Activated naive CD8-positive, alpha-beta T cell (primary cell): ENCODE data around the gene TCAF1.

Experiments
- H3K27ac Mint-ChIP-seq: one replicate; pipeline ENCODE4 v1.8.0; 2021; ENCODE audit warnings: mixed read lengths
- H3K27me3 Mint-ChIP-seq: one replicate; pipeline ENCODE4 v1.8.0; 2021; ENCODE audit warnings: mixed read lengths
- H3K36me3 Mint-ChIP-seq: one replicate; pipeline ENCODE4 v1.8.0; 2021; ENCODE audit warnings: mixed read lengths
- H3K4me1 Mint-ChIP-seq: one replicate; pipeline ENCODE4 v1.8.0; 2021; ENCODE audit warnings: low read depth, mixed read lengths
- H3K4me3 Mint-ChIP-seq: one replicate; pipeline ENCODE4 v1.8.0; 2021; ENCODE audit warnings: mild to moderate bottlenecking, mixed read lengths
- H3K9me3 Mint-ChIP-seq: one replicate; pipeline ENCODE4 v1.8.0; 2021; ENCODE audit warnings: low read depth, mixed read lengths

TCAF1 gene, protein sequence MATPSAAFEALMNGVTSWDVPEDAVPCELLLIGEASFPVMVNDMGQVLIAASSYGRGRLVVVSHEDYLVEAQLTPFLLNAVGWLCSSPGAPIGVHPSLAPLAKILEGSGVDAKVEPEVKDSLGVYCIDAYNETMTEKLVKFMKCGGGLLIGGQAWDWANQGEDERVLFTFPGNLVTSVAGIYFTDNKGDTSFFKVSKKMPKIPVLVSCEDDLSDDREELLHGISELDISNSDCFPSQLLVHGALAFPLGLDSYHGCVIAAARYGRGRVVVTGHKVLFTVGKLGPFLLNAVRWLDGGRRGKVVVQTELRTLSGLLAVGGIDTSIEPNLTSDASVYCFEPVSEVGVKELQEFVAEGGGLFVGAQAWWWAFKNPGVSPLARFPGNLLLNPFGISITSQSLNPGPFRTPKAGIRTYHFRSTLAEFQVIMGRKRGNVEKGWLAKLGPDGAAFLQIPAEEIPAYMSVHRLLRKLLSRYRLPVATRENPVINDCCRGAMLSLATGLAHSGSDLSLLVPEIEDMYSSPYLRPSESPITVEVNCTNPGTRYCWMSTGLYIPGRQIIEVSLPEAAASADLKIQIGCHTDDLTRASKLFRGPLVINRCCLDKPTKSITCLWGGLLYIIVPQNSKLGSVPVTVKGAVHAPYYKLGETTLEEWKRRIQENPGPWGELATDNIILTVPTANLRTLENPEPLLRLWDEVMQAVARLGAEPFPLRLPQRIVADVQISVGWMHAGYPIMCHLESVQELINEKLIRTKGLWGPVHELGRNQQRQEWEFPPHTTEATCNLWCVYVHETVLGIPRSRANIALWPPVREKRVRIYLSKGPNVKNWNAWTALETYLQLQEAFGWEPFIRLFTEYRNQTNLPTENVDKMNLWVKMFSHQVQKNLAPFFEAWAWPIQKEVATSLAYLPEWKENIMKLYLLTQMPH

DNA sequence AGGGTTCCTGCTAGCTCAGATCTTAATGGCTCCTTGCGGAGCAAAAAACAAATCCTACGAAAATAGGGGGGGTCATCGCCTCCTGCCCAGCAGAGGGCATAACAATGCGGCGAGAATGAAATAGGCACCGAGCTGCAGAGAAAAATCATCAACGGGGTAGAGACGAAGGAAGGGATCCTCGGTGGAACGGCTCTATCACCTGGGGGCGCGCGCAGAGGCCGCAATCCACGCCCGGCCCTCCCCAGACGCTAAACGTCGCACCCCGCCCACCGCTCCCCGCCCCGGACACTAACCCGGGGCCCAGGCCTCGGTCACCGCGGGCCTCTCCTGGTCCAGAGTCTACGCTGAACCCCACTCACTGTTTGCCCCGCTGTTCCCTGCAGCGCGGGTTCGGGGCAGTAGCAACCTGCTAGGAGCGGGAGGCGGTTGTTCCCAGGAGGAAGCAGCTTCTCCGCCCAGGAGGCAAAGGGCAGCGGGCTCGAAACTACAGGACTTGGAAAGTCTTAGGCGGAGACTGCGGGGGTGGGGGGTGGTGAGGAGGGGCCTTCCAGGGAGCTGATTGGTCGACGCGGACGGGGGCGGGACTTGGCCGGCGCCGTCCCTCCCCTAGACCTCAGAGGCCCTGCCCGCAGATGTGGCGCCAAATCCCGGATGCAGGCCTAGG lies at the start of gene TCAF1:
Gene TCAF1, minus strand, starts transcription at position 509 of the 664 bp plus-strand sequence. CDS start 25,568 bp downstream, outside the sequence.
- H3K9me3 Mint-ChIP-seq: no peaks in the 10 kb centered on the region
- H3K27me3 Mint-ChIP-seq: no peaks in the 10 kb centered on the region
- H3K36me3 Mint-ChIP-seq: no peaks in the 10 kb centered on the region
- peaks cover 44% of the 10 kb centered on the region for H3K4me1 Mint-ChIP-seq
- peak within 1 kb of the TSS; percentile 97 for H3K4me3 Mint-ChIP-seq
- H3K27ac Mint-ChIP-seq: peak within 1 kb of the TSS; percentile 95

DNA sequence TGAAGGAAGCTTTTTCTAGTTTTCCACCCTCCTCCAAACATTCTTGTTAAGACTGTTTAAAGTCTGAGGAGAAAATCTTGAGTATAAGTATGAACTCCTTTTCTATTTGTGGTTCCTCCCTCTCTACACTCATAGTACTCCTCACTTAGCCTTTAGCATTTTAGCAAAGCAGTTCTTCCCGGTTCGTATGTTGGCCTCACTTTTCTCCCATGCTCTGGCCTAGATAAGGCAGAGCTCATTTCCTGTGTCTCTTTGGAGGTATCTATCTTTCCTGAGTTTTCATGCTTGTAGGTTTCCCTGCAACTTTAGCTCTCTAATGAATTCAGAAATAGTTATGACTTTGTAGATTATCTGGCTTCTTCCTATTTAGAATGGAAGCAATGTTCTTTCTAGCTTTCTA lies 46.8 kb upstream of the TCAF1 start:
- Mint-ChIP-seq H3K4me1 (no peaks in the 10 kb centered on the region), H3K9me3 (no peaks in the 10 kb centered on the region), H3K27ac (no peak overlapping the region), H3K27me3 (peaks cover 17% of the 10 kb centered on the region), H3K4me3 (no peak overlapping the region), H3K36me3 (no peaks in the 10 kb centered on the region)

DNA sequence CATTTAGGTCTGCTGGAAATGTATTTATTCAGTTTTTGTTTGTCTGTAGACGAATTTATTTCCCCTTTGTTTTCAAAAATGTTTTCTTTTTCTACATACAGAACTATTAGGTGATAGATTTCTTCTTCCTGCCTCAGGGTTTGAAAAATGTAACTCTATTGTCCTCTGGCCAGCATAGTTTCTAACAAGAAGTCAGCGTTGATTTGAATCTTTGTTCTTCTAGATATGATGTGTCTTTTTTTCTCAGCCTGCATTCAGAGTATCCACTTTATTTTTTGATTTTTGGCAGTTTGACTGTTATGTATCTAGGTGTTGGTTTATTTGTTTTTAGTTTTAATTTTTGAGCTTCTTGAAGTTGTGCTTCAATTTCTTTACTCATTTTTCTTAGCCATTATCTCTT lies 45.1 kb upstream of the TCAF1 start:
- Mint-ChIP-seq H3K27ac (no peak overlapping the region), H3K36me3 (no peaks in the 10 kb centered on the region), H3K4me3 (no peak overlapping the region), H3K4me1 (no peaks in the 10 kb centered on the region), H3K9me3 (no peaks in the 10 kb centered on the region), H3K27me3 (peaks cover 19% of the 10 kb centered on the region)

DNA sequence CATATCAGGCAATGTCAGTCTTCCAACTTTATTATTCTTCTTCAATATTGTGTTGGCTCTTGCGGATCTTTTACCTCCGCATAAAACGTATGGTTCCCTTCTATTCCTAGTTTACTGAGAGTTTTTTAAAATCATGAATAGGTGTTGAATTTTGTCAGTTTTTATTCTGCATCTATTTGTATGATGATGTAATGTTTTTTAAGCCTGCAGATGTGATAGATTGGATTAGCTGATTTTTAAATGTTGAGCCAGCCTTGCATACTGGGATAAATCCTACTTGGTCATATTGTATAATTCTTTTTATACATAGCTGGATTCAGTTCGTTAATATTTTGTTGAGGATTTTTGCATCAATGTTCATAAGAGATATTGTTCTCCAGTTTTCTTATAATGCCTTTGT lies 43.4 kb upstream of the TCAF1 start:
- H3K27me3 Mint-ChIP-seq: peaks cover 23% of the 10 kb centered on the region
- H3K4me1 Mint-ChIP-seq: no peaks in the 10 kb centered on the region
- no peaks in the 10 kb centered on the region for H3K9me3 Mint-ChIP-seq
- no peak overlapping the region for H3K4me3 Mint-ChIP-seq
- H3K36me3 Mint-ChIP-seq: no peaks in the 10 kb centered on the region
- H3K27ac Mint-ChIP-seq: no peak overlapping the region

DNA sequence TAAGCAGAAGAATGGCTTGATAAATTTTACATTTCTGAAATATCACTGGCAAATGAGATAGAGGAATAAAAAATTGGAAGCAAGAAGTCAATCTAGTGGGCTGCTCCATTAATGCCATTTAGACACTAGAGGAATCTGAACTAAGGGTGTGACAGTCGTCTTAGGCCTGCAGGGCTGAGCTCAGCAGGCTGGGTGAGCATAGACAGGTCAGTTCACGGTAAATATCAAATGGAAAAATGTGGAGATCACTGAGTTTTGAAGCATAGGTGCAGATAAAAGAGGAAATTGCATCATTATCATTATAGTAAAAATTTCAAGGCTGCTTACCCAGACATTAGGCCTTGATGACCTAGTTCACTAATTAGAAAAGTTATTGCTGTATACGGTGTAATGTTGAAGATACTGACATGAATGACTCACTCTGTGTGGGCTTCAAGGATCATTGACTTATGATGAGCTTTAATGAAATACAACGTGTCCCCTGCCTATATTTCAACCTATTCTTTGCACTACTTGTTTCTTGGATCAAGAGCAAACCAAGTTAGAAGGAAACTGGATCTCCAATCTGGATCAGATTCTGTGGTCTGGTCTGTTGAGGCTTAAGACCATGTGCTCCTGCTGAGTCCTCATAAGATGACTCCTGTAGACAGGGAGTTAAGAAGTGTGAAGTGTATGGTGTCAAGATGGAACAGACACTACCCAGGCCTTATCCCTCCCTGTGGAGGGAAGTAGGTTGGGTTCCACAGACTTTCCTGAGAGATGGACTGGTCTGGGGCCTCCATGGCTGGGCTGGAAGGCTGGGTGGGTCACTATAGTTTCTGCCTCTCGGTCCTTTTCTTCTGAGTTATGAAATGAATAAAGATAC lies 36.6 kb upstream of the TCAF1 start:
- no peak overlapping the region for H3K4me3 Mint-ChIP-seq
- peaks cover 2% of the 10 kb centered on the region for H3K36me3 Mint-ChIP-seq
- no peaks in the 10 kb centered on the region for H3K4me1 Mint-ChIP-seq
- peaks cover 12% of the 10 kb centered on the region for H3K27me3 Mint-ChIP-seq
- H3K27ac Mint-ChIP-seq: no peak overlapping the region
- H3K9me3 Mint-ChIP-seq: no peaks in the 10 kb centered on the region

DNA sequence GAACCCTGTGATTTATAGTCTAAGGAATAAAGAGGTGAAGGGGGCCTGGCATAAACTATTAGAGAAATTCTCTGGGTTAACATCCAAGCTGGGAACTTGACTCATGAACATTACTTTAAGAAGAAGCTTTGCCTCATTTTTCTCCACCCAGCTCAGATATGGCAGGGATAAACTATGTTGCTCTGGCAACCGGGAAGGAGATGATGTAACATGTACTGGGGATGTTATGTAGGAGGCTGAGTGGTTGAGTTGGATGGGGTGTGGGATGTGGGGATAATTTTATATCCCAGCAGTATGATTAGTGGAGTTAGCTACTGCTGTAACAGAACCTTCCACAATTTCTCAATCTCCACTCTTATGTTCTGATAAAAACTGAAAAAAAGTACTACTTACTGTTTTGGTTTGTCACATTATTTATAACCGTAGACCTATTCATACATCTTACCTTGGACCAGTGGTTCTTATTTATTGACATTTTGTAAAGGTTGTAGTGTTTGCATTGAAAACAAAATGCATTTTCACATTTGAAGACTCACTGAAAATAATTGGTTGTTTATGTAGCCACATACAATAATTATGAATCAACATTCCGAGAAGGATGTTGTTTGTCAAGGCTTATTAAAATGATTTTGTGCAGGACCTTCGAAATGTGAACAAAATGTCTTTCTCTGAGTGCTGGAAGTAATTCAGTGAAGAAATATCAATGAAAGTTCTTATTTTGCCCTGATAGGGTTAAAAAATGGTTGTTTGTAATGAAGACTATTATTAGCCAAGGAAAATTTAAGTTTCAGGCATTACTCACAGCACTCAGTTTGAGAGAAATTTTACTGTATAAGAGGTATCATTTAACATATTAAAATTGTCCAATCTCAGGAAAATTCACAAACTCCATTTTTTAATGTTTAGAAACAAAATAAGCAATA lies 34.4 kb upstream of the TCAF1 start:
- H3K4me1 Mint-ChIP-seq: no peaks in the 10 kb centered on the region
- peaks cover 7% of the 10 kb centered on the region for H3K9me3 Mint-ChIP-seq
- H3K4me3 Mint-ChIP-seq: no peak overlapping the region
- peaks cover 5% of the 10 kb centered on the region for H3K27me3 Mint-ChIP-seq
- H3K36me3 Mint-ChIP-seq: peaks cover 2% of the 10 kb centered on the region
- no peak overlapping the region for H3K27ac Mint-ChIP-seq

DNA sequence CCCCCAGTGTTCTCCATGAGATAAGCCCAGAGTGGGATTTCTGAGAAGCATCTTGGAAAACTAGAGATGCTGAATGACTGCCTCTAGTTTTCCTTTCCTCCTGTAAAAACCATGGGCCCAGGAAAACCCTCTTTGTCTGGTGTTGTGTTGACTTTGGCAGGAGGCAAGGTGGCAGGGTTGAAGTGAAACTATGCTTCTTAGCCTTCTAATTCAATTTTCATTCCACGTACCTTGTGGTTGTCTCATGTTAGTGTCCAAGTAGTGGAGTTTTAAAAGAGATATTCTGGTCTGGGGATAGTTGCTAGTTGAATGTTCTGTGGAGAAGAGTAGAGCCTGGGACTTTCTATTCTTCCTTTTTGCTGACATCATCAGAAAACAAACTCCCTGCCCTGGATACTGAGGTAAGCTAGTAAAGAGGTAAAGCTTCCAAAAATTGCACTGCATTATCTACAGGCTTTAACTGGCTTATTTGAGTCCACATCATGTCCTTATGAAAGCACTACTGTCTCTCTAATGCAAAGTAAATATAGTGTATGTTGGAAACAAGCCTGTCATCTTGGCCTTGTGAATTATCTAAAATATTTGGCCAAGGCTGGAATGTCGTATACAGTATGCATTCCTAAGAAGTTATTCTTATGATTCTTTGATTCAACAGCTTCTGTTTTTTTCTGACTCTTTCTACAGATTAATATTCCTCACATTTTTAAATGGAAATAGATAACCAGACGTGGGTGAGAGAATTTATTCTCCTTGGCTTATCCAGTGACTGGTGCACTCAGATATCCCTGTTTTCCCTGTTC lies 32.8 kb upstream of the TCAF1 start, which contains the start of gene OR2F2:
Gene OR2F2, plus strand, starts transcription at position 708 of the 800 bp plus-strand sequence. Its CDS starts 0 bp downstream, at position 708.
- Mint-ChIP-seq H3K36me3 (peaks cover 2% of the 10 kb centered on the region), H3K9me3 (peaks cover 7% of the 10 kb centered on the region), H3K27ac (no peak within 1 kb of the TSS), H3K4me1 (no peaks in the 10 kb centered on the region), H3K27me3 (peaks cover 5% of the 10 kb centered on the region), H3K4me3 (no peak within 1 kb of the TSS)

DNA sequence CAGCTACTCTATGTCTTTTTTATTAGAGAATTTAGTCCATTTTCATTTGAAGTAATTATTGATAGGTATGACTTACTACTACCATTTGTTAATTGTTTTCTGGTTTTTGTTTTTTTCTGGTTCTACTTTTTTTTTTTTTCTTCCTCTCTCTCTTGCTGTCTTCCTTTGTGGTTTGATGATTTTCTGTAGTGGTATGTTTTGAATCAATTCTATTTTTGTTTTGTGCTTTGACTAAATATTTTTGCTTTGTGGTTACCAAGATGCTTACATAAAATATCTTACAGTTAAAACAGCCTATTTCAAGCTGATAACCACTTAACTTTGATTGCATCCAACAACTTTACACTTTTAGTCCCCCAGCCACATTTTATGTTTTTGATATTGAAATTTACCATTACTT lies 29.8 kb upstream of the TCAF1 start:
- Mint-ChIP-seq H3K4me1 (no peaks in the 10 kb centered on the region), H3K27ac (no peak overlapping the region), H3K9me3 (peaks cover 7% of the 10 kb centered on the region), H3K27me3 (no peaks in the 10 kb centered on the region), H3K36me3 (peaks cover 2% of the 10 kb centered on the region), H3K4me3 (no peak overlapping the region)

DNA sequence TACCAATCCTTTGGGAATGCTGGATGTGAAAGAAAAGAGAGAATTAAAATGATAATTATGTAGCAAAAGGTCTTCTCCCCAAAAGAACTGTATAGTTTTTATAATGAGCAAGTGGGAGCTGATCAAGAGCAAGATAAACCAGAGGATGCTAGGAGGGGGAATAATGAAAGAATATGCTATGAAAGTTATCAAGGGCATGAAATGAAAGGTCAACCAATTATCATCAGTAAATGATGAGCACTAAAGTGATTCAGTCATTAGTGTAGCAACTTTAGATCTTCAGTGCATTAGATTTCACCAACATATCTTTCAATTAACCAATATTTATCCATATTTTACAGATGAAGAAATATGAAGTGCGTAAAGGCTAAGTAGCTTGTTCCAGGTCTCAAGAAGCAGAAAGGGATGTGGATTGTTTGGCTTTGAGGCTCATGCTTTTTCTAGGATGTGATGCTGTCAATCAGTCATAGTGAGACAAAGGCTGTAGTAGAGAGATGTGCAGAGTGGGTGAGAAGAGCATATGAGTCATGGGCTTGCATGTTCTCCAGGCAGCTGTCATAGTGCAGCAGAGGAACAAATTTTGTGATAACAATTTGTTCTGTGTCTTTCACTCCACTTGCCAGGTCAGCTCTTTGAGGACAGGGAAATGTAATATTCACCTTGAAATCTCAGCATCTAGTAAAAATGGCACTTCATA lies 27.4 kb upstream of the TCAF1 start:
- H3K27ac Mint-ChIP-seq: no peak overlapping the region
- H3K27me3 Mint-ChIP-seq: peaks cover 1% of the 10 kb centered on the region
- peaks cover 7% of the 10 kb centered on the region for H3K9me3 Mint-ChIP-seq
- H3K4me1 Mint-ChIP-seq: no peaks in the 10 kb centered on the region
- no peaks in the 10 kb centered on the region for H3K36me3 Mint-ChIP-seq
- H3K4me3 Mint-ChIP-seq: no peak overlapping the region

DNA sequence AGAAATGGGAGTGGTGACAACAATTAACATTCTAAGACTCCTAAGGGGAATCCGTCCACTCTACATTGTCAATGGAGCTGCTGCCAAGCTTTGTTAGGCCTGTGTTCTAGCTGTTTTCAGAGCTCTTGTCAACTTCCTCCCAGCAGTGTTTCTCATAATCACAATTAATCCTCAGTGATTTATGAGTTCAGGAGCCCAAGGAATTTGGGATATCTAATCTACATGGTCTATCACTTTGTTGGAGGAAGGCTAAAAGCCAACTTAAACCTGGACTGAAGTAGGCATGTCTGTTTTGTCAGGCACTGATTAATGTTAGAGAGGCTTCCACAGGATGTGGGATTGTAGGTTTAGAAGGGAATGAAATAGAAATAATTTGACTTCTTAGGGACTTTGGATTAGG lies 22.9 kb upstream of the TCAF1 start:
- H3K36me3 Mint-ChIP-seq: peaks cover 3% of the 10 kb centered on the region
- peaks cover 17% of the 10 kb centered on the region for H3K27me3 Mint-ChIP-seq

DNA sequence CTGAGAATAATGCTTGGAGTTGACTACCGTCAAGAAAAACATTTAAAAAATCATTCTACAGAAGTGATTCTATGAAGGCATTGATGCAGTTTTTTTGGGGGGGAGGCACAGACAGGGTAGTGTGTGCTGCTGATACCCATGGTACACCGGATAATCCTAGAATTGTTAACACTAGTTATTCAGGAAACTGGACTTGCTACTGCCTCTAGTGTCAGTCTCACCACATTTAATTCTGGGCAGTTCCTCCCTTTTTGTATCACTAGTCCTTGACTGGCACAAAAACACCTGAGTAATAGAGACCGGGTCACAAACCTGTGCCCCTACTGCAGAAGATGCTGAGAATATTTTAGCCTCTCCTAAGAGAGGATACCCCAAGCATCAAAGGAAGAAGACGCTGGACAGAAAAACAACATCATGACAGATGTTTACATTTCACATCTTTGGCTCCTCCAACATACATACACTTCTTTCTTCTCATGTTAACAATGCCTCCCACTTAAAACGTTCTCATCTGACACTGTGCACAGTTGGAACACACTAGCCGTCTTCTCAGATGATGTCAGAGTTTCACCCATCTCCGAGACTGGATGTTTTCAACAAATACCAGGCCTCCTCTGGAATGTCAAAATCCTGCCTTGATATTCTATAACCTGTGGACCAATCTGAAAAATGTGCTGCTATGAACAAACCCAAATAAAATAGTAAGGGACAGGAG lies 13.1 kb upstream of the TCAF1 start:
- Mint-ChIP-seq H3K4me1 (peaks cover 5% of the 10 kb centered on the region), H3K4me3 (no peak overlapping the region), H3K36me3 (peaks cover 3% of the 10 kb centered on the region), H3K27me3 (peaks cover 11% of the 10 kb centered on the region), H3K9me3 (no peaks in the 10 kb centered on the region), H3K27ac (no peak overlapping the region)

More for the DNA sequence above, 22.9 kb upstream of the TCAF1 start:
- Mint-ChIP-seq H3K4me1 (no peaks in the 10 kb centered on the region), H3K27ac (no peak overlapping the region), H3K9me3 (no peaks in the 10 kb centered on the region), H3K4me3 (no peak overlapping the region)
